Measurements from ENCODE around the gene SLC28A3. TPM values are rescaled to one million over a fixed set of nuclear protein-coding genes. Genes with fewer than 3 reads are reported as not detected.

Gene SLC28A3
- total RNA-seq, 1 experiment from 2014 or later: not detected

- Histone ChIP-seq H3K27me3 (ENCODE audit: control insufficient read depth, insufficient read depth, low read length) (no peaks in the 10 kb centered on the region), H3K27ac (ENCODE audit: low read length) (no peak overlapping the region), H3K4me3 (ENCODE audit: low read depth in 2 of 2, low read length in 2 of 2) (no peak overlapping the region), H3K36me3 (ENCODE audit: control insufficient read depth, insufficient read depth, low read length) (no peaks in the 10 kb centered on the region), H3K4me1 (ENCODE audit: control insufficient read depth, insufficient read depth, low read length) (no peaks in the 10 kb centered on the region), H3K9me3 (ENCODE audit: control insufficient read depth, insufficient read depth, low read depth, low read length) (no peaks in the 10 kb centered on the region)
- BruUV-seq (replicated peaks): no TSS peak
- ATAC-seq (no peak), DNase-seq (ENCODE audit: low read depth, low spot score) (no peak)
- in situ Hi-C loops (cut with HindIII; ENCODE audit: low pct_unique_long_range_greater_than_20kb, low sequenced_read_pairs) (no loop called here), intact Hi-C loops (cut with micrococcal nuclease; ENCODE audit: unreplicated experiment) (no loop called here)
- ChIA-PET CTCF (no interaction called here), POLR2A (no interaction called here)
- TF ChIP-seq REST (IDR thresholded peaks at IDR 0.05; ENCODE audit: insufficient read depth in 1 of 2, low read depth in 2 of 2, low read length in 1 of 2) (no peak), SIN3A (IDR thresholded peaks at IDR 0.05; ENCODE audit: borderline replicate concordance, insufficient read depth, low read depth, low read length) (no peak), POLR2AphosphoS5 (IDR thresholded peaks at IDR 0.05; ENCODE audit: low read depth, low read length) (no peak), TCF7L2 (IDR thresholded peaks at IDR 0.05; ENCODE audit: low read depth, low read length) (no peak), CTCF (IDR thresholded peaks at IDR 0.05) (no peak)
Observed at GRCh38 chr9:84235511-84235910, 105.0 kb downstream of the SLC28A3 start.

GRCh38 chr9:84230355-84231145 is 110.0 kb downstream of the SLC28A3 start:
- TF ChIP-seq CTCF (IDR thresholded peaks at IDR 0.05) (no peak), POLR2AphosphoS5 (IDR thresholded peaks at IDR 0.05; ENCODE audit: low read depth, low read length) (no peak), SIN3A (IDR thresholded peaks at IDR 0.05; ENCODE audit: borderline replicate concordance, insufficient read depth, low read depth, low read length) (no peak), REST (IDR thresholded peaks at IDR 0.05; ENCODE audit: insufficient read depth in 1 of 2, low read depth in 2 of 2, low read length in 1 of 2) (no peak), TCF7L2 (IDR thresholded peaks at IDR 0.05; ENCODE audit: low read depth, low read length) (no peak)
- H3K4me1 ChIP-seq (ENCODE audit: control insufficient read depth, insufficient read depth, low read length): no peaks in the 10 kb centered on the region
- no peaks in the 10 kb centered on the region for H3K36me3 ChIP-seq (ENCODE audit: control insufficient read depth, insufficient read depth, low read length)
- ChIA-PET POLR2A (no interaction called here), CTCF (no interaction called here)
- in situ Hi-C loops (cut with HindIII; ENCODE audit: low pct_unique_long_range_greater_than_20kb, low sequenced_read_pairs) (no loop called here), intact Hi-C loops (cut with micrococcal nuclease; ENCODE audit: unreplicated experiment) (no loop called here)
- H3K4me3 ChIP-seq (ENCODE audit: low read depth in 2 of 2, low read length in 2 of 2): no peak overlapping the region
- H3K27me3 ChIP-seq (ENCODE audit: control insufficient read depth, insufficient read depth, low read length): no peaks in the 10 kb centered on the region
- H3K9me3 ChIP-seq (ENCODE audit: control insufficient read depth, insufficient read depth, low read depth, low read length): no peaks in the 10 kb centered on the region
- DNase-seq (ENCODE audit: low read depth, low spot score) (no peak), ATAC-seq (no peak)
- BruUV-seq (replicated peaks): no TSS peak
- H3K27ac ChIP-seq (ENCODE audit: low read length): no peak overlapping the region
